Measurements from ENCODE around the gene SLC2A6. TPM values are rescaled to one million over a fixed set of nuclear protein-coding genes. Genes with fewer than 3 reads are reported as not detected.

Gene SLC2A6
- total RNA-seq, 4 donors from 2014 or later: 0.96 to 20.1 (median 3.4) TPM

GRCh38 chr9:133485531-133486260 lies 6.8 kb upstream of the SLC2A6 start:
- no peak for TF ChIP-seq POLR2AphosphoS5 (IDR thresholded peaks at IDR 0.05)
- TF ChIP-seq CTCF (IDR thresholded peaks at IDR 0.05): no peak
- no peak for TF ChIP-seq POLR2A (IDR thresholded peaks at IDR 0.05)
- no peak for TF ChIP-seq EP300 (IDR thresholded peaks at IDR 0.05; ENCODE audit: low read depth)
- Histone ChIP-seq H3K27ac (no peak overlapping the region), H3K36me3 (no peaks in the 10 kb centered on the region), H3K9me3 (no peaks in the 10 kb centered on the region), H3K4me1 (peaks cover 0 to 5% (median 2%) of the 10 kb centered on the region in 4 donors), H3K27me3 (peaks cover 21% of the 10 kb centered on the region), H3K4me3 (no peak overlapping the region)
- in situ Hi-C loops (cut with MboI; ENCODE audit: low pct_ligation_motif_present in 1 of 4, low pct_unique_long_range_greater_than_20kb in 1 of 4, low sequenced_read_pairs in 3 of 4) (loop anchor here (10.0 to 25.0 kb wide), 3 partner anchors 81 to 301 kb away; no protein-coding TSS in a partner anchor), intact Hi-C loops (cut with DNase I; ENCODE audit: low total_unique reads) (loop anchor here (2.0 to 10.0 kb wide), 2 partner anchors 79 to 301 kb away; no protein-coding TSS in a partner anchor)
- no peak for DNase-seq
- WGBS, 2 donors (ENCODE audit: low coverage in 1 of 2): 43% methylated on average over 19 of the region's 25 CpGs; no CpG with 5 or more reads in 1 of the 2 donors

- DNase-seq: no peak
- H3K27me3 ChIP-seq: peaks cover 22% of the 10 kb centered on the region
- H3K4me1 ChIP-seq: peaks cover 0 to 5% (median 2%) of the 10 kb centered on the region in 4 donors
- no peaks in the 10 kb centered on the region for H3K36me3 ChIP-seq
- intact Hi-C loops (cut with DNase I; ENCODE audit: low total_unique reads) (loop anchor here (10.0 kb wide), 1 partner anchor 300 kb away; no protein-coding TSS in a partner anchor), in situ Hi-C loops (cut with MboI; ENCODE audit: low pct_ligation_motif_present in 1 of 4, low pct_unique_long_range_greater_than_20kb in 1 of 4, low sequenced_read_pairs in 3 of 4) (loop anchor here (5.0 to 25.0 kb wide), 5 partner anchors 73 to 300 kb away; no protein-coding TSS in a partner anchor)
- no peaks in the 10 kb centered on the region for H3K9me3 ChIP-seq
- no peak for TF ChIP-seq POLR2A (IDR thresholded peaks at IDR 0.05)
- no peak for TF ChIP-seq POLR2AphosphoS5 (IDR thresholded peaks at IDR 0.05)
- no peak for TF ChIP-seq EP300 (IDR thresholded peaks at IDR 0.05; ENCODE audit: low read depth)
- TF ChIP-seq CTCF (IDR thresholded peaks at IDR 0.05): no peak
- WGBS, 2 donors (ENCODE audit: low coverage in 1 of 2): 49% methylated on average over 14 of the region's 22 CpGs; no CpG with 5 or more reads in 1 of the 2 donors
- no peak overlapping the region for H3K4me3 ChIP-seq
- no peak overlapping the region for H3K27ac ChIP-seq
These were observed 6.0 kb upstream of the SLC2A6 start for GRCh38 chr9:133484671-133485437.

- no peaks in the 10 kb centered on the region for H3K9me3 ChIP-seq
- H3K27me3 ChIP-seq: peaks cover 24% of the 10 kb centered on the region
- no peak overlapping the region for H3K4me3 ChIP-seq
- no peak overlapping the region for H3K27ac ChIP-seq
- intact Hi-C loops (cut with DNase I; ENCODE audit: low total_unique reads) (loop anchor here (10.0 kb wide), 1 partner anchor 299 kb away; no protein-coding TSS in a partner anchor), in situ Hi-C loops (cut with MboI; ENCODE audit: low pct_ligation_motif_present in 1 of 4, low pct_unique_long_range_greater_than_20kb in 1 of 4, low sequenced_read_pairs in 3 of 4) (loop anchor here (5.0 to 25.0 kb wide), 5 partner anchors 71 to 299 kb away; no protein-coding TSS in a partner anchor)
- no peaks in the 10 kb centered on the region for H3K36me3 ChIP-seq
- TF ChIP-seq CTCF (IDR thresholded peaks at IDR 0.05): no peak
- TF ChIP-seq EP300 (IDR thresholded peaks at IDR 0.05; ENCODE audit: low read depth): no peak
- no peak for TF ChIP-seq POLR2A (IDR thresholded peaks at IDR 0.05)
- TF ChIP-seq POLR2AphosphoS5 (IDR thresholded peaks at IDR 0.05): no peak
- WGBS, 2 donors (ENCODE audit: low coverage in 1 of 2): 73 to 80% methylated on average over 3 to 9 of the region's 9 CpGs
- no peak for DNase-seq
- peaks cover 7 to 18% (median 13%) of the 10 kb centered on the region in 4 donors for H3K4me1 ChIP-seq
These were observed 4.7 kb upstream of the SLC2A6 start for GRCh38 chr9:133483611-133484010.
